Activated T-helper 2 cell treated with anti-CD3 and anti-CD28 coated beads, Interferon-gamma antibody, Interleukin-2, Interleukin-4, amounts not matched to agents 10 μg/mL and 5 μg/mL and 100 μg/mL, durations not matched to agents 14 hours and 24 hours and 36 hours (primary cell): ENCODE measurements around the gene RETREG1. TPM values are rescaled to one million over a fixed set of nuclear protein-coding genes. Genes with fewer than 3 reads are reported as not detected.
"Not testable (repeated sequence)": the region's sequence is repeated elsewhere in the genome, so short reads cannot be mapped to it uniquely, and the experiment has no call there.

ENCODE experiments used
- DNase-seq: peaks from one replicate; pipeline ENCODE4 v3.0.0; 2021; ENCODE audit warnings: low spot score
- H3K27ac Mint-ChIP-seq: one replicate; pipeline ENCODE4 v1.8.0; 2021; ENCODE audit warnings: mixed read lengths
- H3K27me3 Mint-ChIP-seq: one replicate; pipeline ENCODE4 v1.8.0; 2021; ENCODE audit warnings: low read depth, mixed read lengths
- H3K36me3 Mint-ChIP-seq: one replicate; pipeline ENCODE4 v1.8.0; 2021; ENCODE audit warnings: low read depth, mixed read lengths
- H3K4me1 Mint-ChIP-seq: one replicate; pipeline ENCODE4 v1.8.0; 2021; ENCODE audit warnings: low read depth, mixed read lengths
- H3K4me3 Mint-ChIP-seq: one replicate; pipeline ENCODE4 v1.8.0; 2021; ENCODE audit warnings: low read depth, mild to moderate bottlenecking, moderate library complexity, mixed read lengths
- H3K9me3 Mint-ChIP-seq: one replicate; pipeline ENCODE4 v1.8.0; 2021; ENCODE audit warnings: mixed read lengths
- intact Hi-C: fragments of 100-400 bp; cut with micrococcal nuclease; formaldehyde crosslinking; loops from one replicate; pipeline ENCODE4 v1.15.1; 2023
- total RNA-seq: library from RNA; stranded (reverse); gene quantifications from 2 replicates; pipeline ENCODE4 v1.2.3, GENCODE V29; 2022

RETREG1 gene
- total RNA-seq, 1 donor from 2014 or later = 28.0 TPM

GRCh38 chr5:16552666-16553343, 64.0 kb downstream of the RETREG1 start:
- intact Hi-C loops = loop anchor here (5.0 to 10.0 kb wide), 2 partner anchors 86 to 112 kb away; partner anchors contain the start of gene ZNF622
- H3K36me3 Mint-ChIP-seq = peaks cover 5% of the 10 kb centered on the region
- no peaks in the 10 kb centered on the region for H3K9me3 Mint-ChIP-seq
- peak; percentile 12 for DNase-seq
- H3K4me1 Mint-ChIP-seq = peaks cover 17% of the 10 kb centered on the region
- H3K27me3 Mint-ChIP-seq = no peaks in the 10 kb centered on the region
- no peak overlapping the region for H3K4me3 Mint-ChIP-seq
- H3K27ac Mint-ChIP-seq = no peak overlapping the region

- Mint-ChIP-seq H3K36me3 (no peaks in the 10 kb centered on the region), H3K27me3 (no peaks in the 10 kb centered on the region), H3K4me3 (no peak overlapping the region), H3K4me1 (peaks cover 19% of the 10 kb centered on the region), H3K27ac (no peak overlapping the region), H3K9me3 (no peaks in the 10 kb centered on the region)
- no peak for DNase-seq
- intact Hi-C loops = loop anchor here (5.0 to 10.0 kb wide), 2 partner anchors 84 to 113 kb away; partner anchors contain the start of gene ZNF622
These were observed 65.2 kb downstream of the RETREG1 start for GRCh38 chr5:16551628-16552027.

GRCh38 chr5:16550316-16550952, 66.4 kb downstream of the RETREG1 start:
- Mint-ChIP-seq H3K36me3 (no peaks in the 10 kb centered on the region), H3K9me3 (no peaks in the 10 kb centered on the region), H3K4me1 (peaks cover 20% of the 10 kb centered on the region), H3K4me3 (no peak overlapping the region), H3K27ac (no peak overlapping the region), H3K27me3 (no peaks in the 10 kb centered on the region)
- intact Hi-C loops = loop anchor here (1.0 to 10.0 kb wide), 3 partner anchors 83 to 390 kb away; partner anchors contain the start of gene ZNF622
- DNase-seq = peak; percentile 21

- intact Hi-C loops = loop anchor here (1.0 to 10.0 kb wide), 3 partner anchors 82 to 389 kb away; partner anchors contain the start of gene ZNF622
- Mint-ChIP-seq H3K4me1 (peaks cover 20% of the 10 kb centered on the region), H3K4me3 (no peak overlapping the region), H3K27me3 (no peaks in the 10 kb centered on the region), H3K27ac (no peak overlapping the region), H3K36me3 (no peaks in the 10 kb centered on the region), H3K9me3 (no peaks in the 10 kb centered on the region)
- DNase-seq = no peak
These were observed 67.1 kb downstream of the RETREG1 start for GRCh38 chr5:16549491-16550206.

- H3K4me1 Mint-ChIP-seq = peaks cover 20% of the 10 kb centered on the region
- no peak overlapping the region for H3K27ac Mint-ChIP-seq
These were observed 68.0 kb downstream of the RETREG1 start for GRCh38 chr5:16548812-16549211.

GRCh38 chr5:16548115-16548514, 68.7 kb downstream of the RETREG1 start:
- H3K27me3 Mint-ChIP-seq = no peaks in the 10 kb centered on the region
- no peak for DNase-seq
- peaks cover 20% of the 10 kb centered on the region for H3K4me1 Mint-ChIP-seq
- no peak overlapping the region for H3K27ac Mint-ChIP-seq
- H3K36me3 Mint-ChIP-seq = no peaks in the 10 kb centered on the region
- H3K9me3 Mint-ChIP-seq = no peaks in the 10 kb centered on the region
- H3K4me3 Mint-ChIP-seq = no peak overlapping the region
- intact Hi-C loops = no loop called here

More at GRCh38 chr5:16548812-16549211, 68.0 kb downstream of the RETREG1 start:
- no peak overlapping the region for H3K4me3 Mint-ChIP-seq
- H3K27me3 Mint-ChIP-seq = no peaks in the 10 kb centered on the region
- H3K36me3 Mint-ChIP-seq = no peaks in the 10 kb centered on the region
- no peaks in the 10 kb centered on the region for H3K9me3 Mint-ChIP-seq
- no peak for DNase-seq
- intact Hi-C loops = no loop called here

GRCh38 chr5:16547200-16547842, 69.5 kb downstream of the RETREG1 start:
- Mint-ChIP-seq H3K27me3 (no peaks in the 10 kb centered on the region), H3K4me3 (no peak overlapping the region), H3K27ac (no peak overlapping the region), H3K9me3 (no peaks in the 10 kb centered on the region), H3K4me1 (peaks cover 12% of the 10 kb centered on the region), H3K36me3 (no peaks in the 10 kb centered on the region)
- no peak for DNase-seq
- intact Hi-C loops = no loop called here

- Mint-ChIP-seq H3K9me3 (no peaks in the 10 kb centered on the region), H3K27me3 (no peaks in the 10 kb centered on the region), H3K4me3 (no peak overlapping the region), H3K4me1 (peaks cover 16% of the 10 kb centered on the region), H3K36me3 (no peaks in the 10 kb centered on the region), H3K27ac (no peak overlapping the region)
- DNase-seq = no peak
- intact Hi-C loops = no loop called here
These were observed 70.1 kb downstream of the RETREG1 start for GRCh38 chr5:16546732-16547131.

GRCh38 chr5:16544607-16545374, 72.0 kb downstream of the RETREG1 start:
- Mint-ChIP-seq H3K36me3 (no peaks in the 10 kb centered on the region), H3K4me1 (peaks cover 19% of the 10 kb centered on the region), H3K9me3 (no peaks in the 10 kb centered on the region), H3K4me3 (no peak overlapping the region), H3K27ac (no peak overlapping the region), H3K27me3 (no peaks in the 10 kb centered on the region)
- intact Hi-C loops = no loop called here
- DNase-seq = no peak

- H3K4me3 Mint-ChIP-seq, H3K36me3 Mint-ChIP-seq, intact Hi-C loops, H3K9me3 Mint-ChIP-seq, DNase-seq, H3K27me3 Mint-ChIP-seq, H3K27ac Mint-ChIP-seq: not testable (repeated sequence)
- peaks cover 14% of the 10 kb centered on the region for H3K4me1 Mint-ChIP-seq
These were observed 73.6 kb downstream of the RETREG1 start for GRCh38 chr5:16543206-16543605.

- Mint-ChIP-seq H3K27ac (no peak overlapping the region), H3K36me3 (no peaks in the 10 kb centered on the region), H3K27me3 (no peaks in the 10 kb centered on the region), H3K4me1 (peaks cover 14% of the 10 kb centered on the region), H3K9me3 (no peaks in the 10 kb centered on the region), H3K4me3 (no peak overlapping the region)
- intact Hi-C loops = no loop called here
- DNase-seq = no peak
These were observed 74.6 kb downstream of the RETREG1 start for GRCh38 chr5:16542236-16542635.

- DNase-seq, intact Hi-C loops, H3K36me3 Mint-ChIP-seq, H3K9me3 Mint-ChIP-seq, H3K4me3 Mint-ChIP-seq, H3K4me1 Mint-ChIP-seq, H3K27ac Mint-ChIP-seq, H3K27me3 Mint-ChIP-seq: not testable (repeated sequence)
These were observed 75.2 kb downstream of the RETREG1 start for GRCh38 chr5:16541592-16541991.
